Endodermal cell (in vitro differentiated cells): Measurements from ENCODE around the gene CFAP161. TPM values are rescaled to one million over a fixed set of nuclear protein-coding genes. Genes with fewer than 3 reads are reported as not detected.

Source experiments
- DNase-seq: peaks from one replicate; pipeline ENCODE4 v3.0.0-alpha.2; 2017
- H3K27ac ChIP-seq: 2 replicates; pipeline ENCODE4 v1.5.1; 2013; ENCODE audit warnings: mild to moderate bottlenecking, low read depth, low read length, moderate library complexity
- H3K27me3 ChIP-seq: 2 replicates; pipeline ENCODE4 v1.6.1; 2013; ENCODE audit warnings: mild to moderate bottlenecking, low read length, moderate library complexity; ENCODE audit not compliant: insufficient read depth, control insufficient read depth, poor library complexity, severe bottlenecking
- H3K36me3 ChIP-seq: 2 replicates; pipeline ENCODE4 v1.7.0; 2013; ENCODE audit warnings: mild to moderate bottlenecking, low read length, moderate library complexity; ENCODE audit not compliant: control insufficient read depth, insufficient read depth
- H3K4me1 ChIP-seq: one replicate; pipeline ENCODE4 v1.7.0; 2013; ENCODE audit warnings: low read length; ENCODE audit not compliant: control insufficient read depth, insufficient read depth
- H3K4me3 ChIP-seq: 2 replicates; pipeline ENCODE4 v1.5.1; 2013; ENCODE audit warnings: mild to moderate bottlenecking, low read length, moderate library complexity
- H3K9ac ChIP-seq: 2 replicates; pipeline ENCODE4 v1.6.1; 2013; ENCODE audit warnings: mild to moderate bottlenecking, low read length, moderate library complexity; ENCODE audit not compliant: poor library complexity, severe bottlenecking; ENCODE audit errors: extremely low read depth
- H3K9me3 ChIP-seq: 2 replicates; pipeline ENCODE4 v1.6.1; 2013; ENCODE audit warnings: mild to moderate bottlenecking, low read length, moderate library complexity; ENCODE audit not compliant: control insufficient read depth
- H3K27ac Mint-ChIP-seq: 2 replicates; pipeline ENCODE4 v1.8.0; 2020; ENCODE audit warnings: mixed read lengths
- H3K27me3 Mint-ChIP-seq: 2 replicates; pipeline ENCODE4 v1.8.0; 2021; ENCODE audit warnings: mild to moderate bottlenecking, mixed read lengths; ENCODE audit not compliant: insufficient read depth
- H3K36me3 Mint-ChIP-seq: 2 replicates; pipeline ENCODE4 v1.8.0; 2020; ENCODE audit warnings: low read depth, mixed read lengths
- H3K4me1 Mint-ChIP-seq: 2 replicates; pipeline ENCODE4 v1.8.0; 2020; ENCODE audit warnings: mixed read lengths
- H3K4me3 Mint-ChIP-seq: 2 replicates; pipeline ENCODE4 v1.8.0; 2020; ENCODE audit warnings: mild to moderate bottlenecking, moderate library complexity, mixed read lengths
- H3K9me3 Mint-ChIP-seq: 2 replicates; pipeline ENCODE4 v1.8.0; 2020; ENCODE audit warnings: mild to moderate bottlenecking, mixed read lengths
- CTCF ChIP-seq: fragments of 200-600 bp; sonication (generic); conservative IDR thresholded peaks from 2 replicates; pipeline ENCODE4 v1.5.0; 2021; ENCODE audit warnings: antibody characterized with exemption, mild to moderate bottlenecking
- WGBS, 2 experiments: methylation state at CpG; one replicate each; pipeline versions ENCODE4 v1.1.5 to v1.1.7; 2013; ENCODE audit warnings: missing lambda C conversion rate in 2 of 2, mixed read lengths in 1 of 2; ENCODE audit not compliant: insufficient coverage in 1 of 2, insufficient read length in 1 of 2; 5-methylcytosine and 5-hydroxymethylcytosine counted together
- long read RNA-seq, 4 experiments: library from polyadenylated mRNA in 2 of 4; library from RNA in 1 of 4; library from capped mRNA in 1 of 4; stranded (forward) in 3 of 4; unstranded in 1 of 4; transcript quantifications; one replicate each; pipeline ENCODE4 v2.0.0, GENCODE V29; 2020 to 2021; ENCODE audit warnings: inconsistent platforms in 1 of 4
- polyA plus RNA-seq, 2 experiments: library from polyadenylated mRNA; stranded (reverse); fragments of 50-300 nt; gene quantifications; one replicate each; pipeline ENCODE4 v1.2.3, GENCODE V29; 2013
- total RNA-seq, 2 donors: library from RNA; stranded (reverse); fragmentation: NEBNext Ultra II Directional in 1 of 2; extraction: Animal tissue kit (Norgen Biotek cat#: 25700) in 1 of 2; gene quantifications; 2 replicates in 1 of 2; 3 replicates in 1 of 2; pipeline ENCODE4 v1.2.1, GENCODE V29; 2021

CFAP161 gene, protein sequence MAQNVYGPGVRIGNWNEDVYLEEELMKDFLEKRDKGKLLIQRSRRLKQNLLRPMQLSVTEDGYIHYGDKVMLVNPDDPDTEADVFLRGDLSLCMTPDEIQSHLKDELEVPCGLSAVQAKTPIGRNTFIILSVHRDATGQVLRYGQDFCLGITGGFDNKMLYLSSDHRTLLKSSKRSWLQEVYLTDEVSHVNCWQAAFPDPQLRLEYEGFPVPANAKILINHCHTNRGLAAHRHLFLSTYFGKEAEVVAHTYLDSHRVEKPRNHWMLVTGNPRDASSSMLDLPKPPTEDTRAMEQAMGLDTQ
- not detected for total RNA-seq
- not detected for polyA plus RNA-seq (2013, experiment 1 of 2)
- 0.41 TPM for polyA plus RNA-seq (2013, experiment 2 of 2)
- long read RNA-seq, experiment 1 = 0 reads
- long read RNA-seq, experiment 2, partial matches to known transcripts = 0 of 1 reads
- long read RNA-seq, experiment 2, other reads (novel, unspliced or antisense) = 1 of 1 reads
- long read RNA-seq, experiment 3 = 0 reads
- long read RNA-seq, experiment 4 = 0 reads

DNA sequence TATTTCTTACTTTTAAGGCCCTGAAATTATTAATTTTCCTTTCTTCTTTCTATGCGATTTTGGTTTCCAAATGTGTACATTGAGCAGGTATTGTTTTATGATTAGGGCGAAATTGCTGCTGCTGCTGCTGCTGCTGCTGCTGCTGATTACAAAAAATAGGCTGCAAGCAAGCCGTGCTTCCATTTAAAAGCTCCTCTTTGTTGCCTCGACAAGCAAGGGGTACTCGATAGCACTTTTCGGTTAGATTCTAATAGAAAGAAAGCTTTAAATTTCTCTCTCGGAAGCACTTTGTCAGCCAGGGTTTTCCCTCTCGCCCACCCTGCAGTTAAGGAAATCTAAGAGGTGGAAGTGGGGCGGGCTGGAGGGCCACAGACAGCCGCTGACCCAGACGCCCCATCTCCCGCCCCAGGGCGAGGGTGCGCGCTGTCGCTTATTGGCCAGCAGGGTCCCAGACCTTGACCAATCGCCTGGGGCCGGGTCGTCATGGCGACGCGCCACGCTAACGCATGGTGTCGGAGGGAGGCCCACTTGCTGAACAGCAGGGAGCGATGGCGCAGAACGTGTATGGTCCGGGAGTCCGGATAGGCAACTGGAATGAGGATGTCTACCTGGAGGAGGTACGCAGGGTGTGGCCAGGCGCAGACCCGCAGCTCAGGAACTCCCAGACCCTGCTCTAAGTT lies at the start of gene CFAP161:
Gene CFAP161, plus strand, starts transcription at position 489 of the 680 bp plus-strand sequence. Its CDS starts 60 bp downstream, at position 549.
- H3K4me1 ChIP-seq = no peaks in the 10 kb centered on the region
- H3K9ac ChIP-seq = no peak within 1 kb of the TSS
- no peaks in the 10 kb centered on the region for H3K9me3 ChIP-seq
- H3K4me1 Mint-ChIP-seq = no peaks in the 10 kb centered on the region
- no peak within 1 kb of the TSS for H3K27ac ChIP-seq
- no peaks in the 10 kb centered on the region for H3K36me3 Mint-ChIP-seq
- H3K27me3 Mint-ChIP-seq = peaks cover 64% of the 10 kb centered on the region
- peaks cover 5% of the 10 kb centered on the region for H3K9me3 Mint-ChIP-seq
- TF ChIP-seq CTCF = peak; percentile 40
- no peaks in the 10 kb centered on the region for H3K36me3 ChIP-seq
- H3K4me3 ChIP-seq = peak within 1 kb of the TSS; percentile 81
- no peak within 1 kb of the TSS for H3K27ac Mint-ChIP-seq
- 1 to 3% methylated on average over 12 to 33 of the region's 33 CpGs for WGBS, 2 experiments
- H3K27me3 ChIP-seq = peaks cover 58% of the 10 kb centered on the region
- DNase-seq = peak; percentile 98
- H3K4me3 Mint-ChIP-seq = peak within 1 kb of the TSS; percentile 52

GRCh38 chr15:81084716-81085115 lies 49.4 kb upstream of the CFAP161 start:
- H3K9me3 Mint-ChIP-seq = no peaks in the 10 kb centered on the region
- no peaks in the 10 kb centered on the region for H3K27me3 Mint-ChIP-seq
- TF ChIP-seq CTCF = no peak
- H3K27me3 ChIP-seq = no peaks in the 10 kb centered on the region
- H3K4me3 ChIP-seq = no peak overlapping the region
- no peak overlapping the region for H3K9ac ChIP-seq
- no peak for DNase-seq
- 85 to 87% methylated on average over 3 to 4 of the region's 4 CpGs for WGBS, 2 experiments
- H3K36me3 ChIP-seq = no peaks in the 10 kb centered on the region
- no peak overlapping the region for H3K27ac Mint-ChIP-seq
- no peaks in the 10 kb centered on the region for H3K9me3 ChIP-seq
- H3K4me1 ChIP-seq = no peaks in the 10 kb centered on the region
- H3K4me1 Mint-ChIP-seq = no peaks in the 10 kb centered on the region
- H3K27ac ChIP-seq = no peak overlapping the region
- no peaks in the 10 kb centered on the region for H3K36me3 Mint-ChIP-seq
- no peak overlapping the region for H3K4me3 Mint-ChIP-seq

DNA sequence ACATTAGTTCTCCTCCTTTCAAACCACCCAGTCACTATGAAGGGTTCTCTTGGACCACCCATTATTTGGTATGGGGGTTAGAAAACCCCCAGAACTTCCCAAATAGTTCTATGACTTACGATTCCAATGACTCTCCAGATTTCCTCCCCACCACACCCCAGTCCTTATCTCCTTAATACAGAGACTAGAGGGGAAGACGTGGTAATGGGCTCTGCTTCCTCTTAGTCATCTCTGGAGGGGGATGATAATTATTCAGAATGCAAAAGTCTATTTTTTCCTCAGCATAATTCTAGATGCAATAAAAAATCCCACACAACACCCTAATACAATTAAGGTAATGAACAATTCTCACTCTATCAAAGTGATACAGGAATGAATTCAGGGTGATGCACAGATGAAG lies 48.9 kb upstream of the CFAP161 start:
- no peak for DNase-seq
- Mint-ChIP-seq H3K27me3 (no peaks in the 10 kb centered on the region), H3K9me3 (no peaks in the 10 kb centered on the region), H3K27ac (no peak overlapping the region), H3K4me1 (no peaks in the 10 kb centered on the region), H3K36me3 (no peaks in the 10 kb centered on the region), H3K4me3 (no peak overlapping the region)
- 100% methylated on average over 1 of the region's 2 CpGs; no CpG with 5 or more reads in 1 of the 2 experiments for whole genome bisulfite sequencing, 2 experiments
- no peaks in the 10 kb centered on the region for H3K27me3 ChIP-seq
- no peaks in the 10 kb centered on the region for H3K36me3 ChIP-seq
- no peak for TF ChIP-seq CTCF
- H3K4me1 ChIP-seq = no peaks in the 10 kb centered on the region
- H3K27ac ChIP-seq = no peak overlapping the region
- no peak overlapping the region for H3K9ac ChIP-seq
- H3K4me3 ChIP-seq = no peak overlapping the region
- H3K9me3 ChIP-seq = no peaks in the 10 kb centered on the region
